Mesothelial cell of epicardium (in vitro differentiated cells): ENCODE results near the gene EPHA10. TPM values are rescaled to one million over a fixed set of nuclear protein-coding genes. Genes with fewer than 3 reads are reported as not detected.

Source experiments
- DNase-seq, 2 experiments: peaks; one replicate each; pipeline ENCODE4 v3.0.0; 2021; ENCODE audit warnings: low spot score in 2 of 2; ENCODE audit not compliant: unreplicated experiment in 2 of 2
- H3K27ac Mint-ChIP-seq: 2 replicates; pipeline ENCODE4 v1.8.0; 2021; ENCODE audit warnings: mixed read lengths
- H3K27me3 Mint-ChIP-seq: 2 replicates; pipeline ENCODE4 v1.8.0; 2021; ENCODE audit warnings: low read depth, mixed read lengths
- H3K36me3 Mint-ChIP-seq: 2 replicates; pipeline ENCODE4 v1.8.0; 2021; ENCODE audit warnings: mixed read lengths
- H3K4me1 Mint-ChIP-seq: 2 replicates; pipeline ENCODE4 v1.8.0; 2021; ENCODE audit warnings: mixed read lengths
- H3K4me3 Mint-ChIP-seq: 2 replicates; pipeline ENCODE4 v1.8.0; 2021; ENCODE audit warnings: mild to moderate bottlenecking, moderate library complexity, mixed read lengths
- H3K9me3 Mint-ChIP-seq: 2 replicates; pipeline ENCODE4 v1.8.0; 2021; ENCODE audit warnings: mixed read lengths
- CTCF ChIP-seq: fragments of 200-600 bp; sonication (generic); IDR thresholded peaks from one replicate; pipeline ENCODE4 v1.5.0; 2021; ENCODE audit warnings: antibody characterized with exemption; ENCODE audit not compliant: unreplicated experiment
- total RNA-seq: library from RNA; stranded (reverse); gene quantifications from 3 replicates; pipeline ENCODE4 v1.2.1, GENCODE V29; 2021

EPHA10 gene
- total RNA-seq, 1 donor from 2014 or later, result 0.18 TPM

GRCh38 chr1:37726751-37727585, 38.0 kb downstream of the EPHA10 start:
- Mint-ChIP-seq H3K27me3 (peaks cover 63% of the 10 kb centered on the region), H3K4me3 (no peak overlapping the region), H3K27ac (no peak overlapping the region), H3K36me3 (no peaks in the 10 kb centered on the region), H3K4me1 (no peaks in the 10 kb centered on the region), H3K9me3 (no peaks in the 10 kb centered on the region)
- DNase-seq, result no peak
- no peak for TF ChIP-seq CTCF

- Mint-ChIP-seq H3K27me3 (peaks cover 54% of the 10 kb centered on the region), H3K4me1 (no peaks in the 10 kb centered on the region), H3K36me3 (no peaks in the 10 kb centered on the region)
Observed at GRCh38 chr1:37725851-37726613, 38.9 kb downstream of the EPHA10 start.

GRCh38 chr1:37724575-37724974, 40.3 kb downstream of the EPHA10 start:
- no peak overlapping the region for H3K4me3 Mint-ChIP-seq

More at GRCh38 chr1:37725851-37726613, 38.9 kb downstream of the EPHA10 start:
- H3K9me3 Mint-ChIP-seq, result no peaks in the 10 kb centered on the region
- no peak for DNase-seq
- no peak overlapping the region for H3K27ac Mint-ChIP-seq
- no peak overlapping the region for H3K4me3 Mint-ChIP-seq
- no peak for TF ChIP-seq CTCF

GRCh38 chr1:37723390-37724078, 41.4 kb downstream of the EPHA10 start:
- no peaks in the 10 kb centered on the region for H3K36me3 Mint-ChIP-seq
- no peaks in the 10 kb centered on the region for H3K9me3 Mint-ChIP-seq
- H3K4me1 Mint-ChIP-seq, result no peaks in the 10 kb centered on the region
- H3K4me3 Mint-ChIP-seq, result no peak overlapping the region
- no peak overlapping the region for H3K27ac Mint-ChIP-seq
- TF ChIP-seq CTCF, result no peak
- DNase-seq, result no peak
- H3K27me3 Mint-ChIP-seq, result peaks cover 38% of the 10 kb centered on the region

More at GRCh38 chr1:37724575-37724974, 40.3 kb downstream of the EPHA10 start:
- H3K36me3 Mint-ChIP-seq, result no peaks in the 10 kb centered on the region
- H3K4me1 Mint-ChIP-seq, result no peaks in the 10 kb centered on the region
- no peak overlapping the region for H3K27ac Mint-ChIP-seq
- peaks cover 43% of the 10 kb centered on the region for H3K27me3 Mint-ChIP-seq
- TF ChIP-seq CTCF, result no peak
- no peak for DNase-seq
- H3K9me3 Mint-ChIP-seq, result no peaks in the 10 kb centered on the region

GRCh38 chr1:37723072-37723389, 41.9 kb downstream of the EPHA10 start:
- peaks cover 33% of the 10 kb centered on the region for H3K27me3 Mint-ChIP-seq
- no peak for TF ChIP-seq CTCF
- H3K9me3 Mint-ChIP-seq, result no peaks in the 10 kb centered on the region
- H3K27ac Mint-ChIP-seq, result no peak overlapping the region
- no peak overlapping the region for H3K4me3 Mint-ChIP-seq
- H3K4me1 Mint-ChIP-seq, result no peaks in the 10 kb centered on the region
- no peaks in the 10 kb centered on the region for H3K36me3 Mint-ChIP-seq
- DNase-seq, result no peak
